ENCODE measurements around the gene KLHL13.

Gene KLHL13

GRCh38 chrX:117892469-117892868 lies 224.1 kb downstream of the KLHL13 start:
- no peak for DNase-seq

- DNase-seq, result no peak
These were observed 244.8 kb downstream of the KLHL13 start for GRCh38 chrX:117871796-117872195.

GRCh38 chrX:117860517-117860916 lies 256.1 kb downstream of the KLHL13 start:
- DNase-seq, result no peak

GRCh38 chrX:117854806-117855205 lies 261.8 kb downstream of the KLHL13 start:
- no peak for DNase-seq

- no peak for DNase-seq
These were observed 265.6 kb downstream of the KLHL13 start for GRCh38 chrX:117851025-117851424.

All from nucleus accumbens (tissue), 56 donors.